Fibroblast of pulmonary artery (primary cell): Measurements from ENCODE around the gene CHMP2A.
"Not testable (repeated sequence)": the region's sequence is repeated elsewhere in the genome, so short reads cannot be mapped to it uniquely, and the experiment has no call there.

ENCODE experiments used
- DNase-seq: peaks from one replicate; pipeline ENCODE4 v3.0.0-alpha.2; 2010; ENCODE audit warnings: low read depth
- H3K4me3 ChIP-seq: replicated peaks from 2 replicates; pipeline ENCODE4 v1.5.1; 2011; ENCODE audit warnings: low read depth, mild to moderate bottlenecking, control low read depth, low read length, moderate library complexity
- TF ChIP-seq, protein P1 (sequence below): IDR thresholded peaks from 2 replicates; pipeline ENCODE4 v1.5.1; 2011; ENCODE audit warnings: mild to moderate bottlenecking, control low read depth, low read length, inconsistent platforms; ENCODE audit errors: missing control alignments

Gene CHMP2A

DNA sequence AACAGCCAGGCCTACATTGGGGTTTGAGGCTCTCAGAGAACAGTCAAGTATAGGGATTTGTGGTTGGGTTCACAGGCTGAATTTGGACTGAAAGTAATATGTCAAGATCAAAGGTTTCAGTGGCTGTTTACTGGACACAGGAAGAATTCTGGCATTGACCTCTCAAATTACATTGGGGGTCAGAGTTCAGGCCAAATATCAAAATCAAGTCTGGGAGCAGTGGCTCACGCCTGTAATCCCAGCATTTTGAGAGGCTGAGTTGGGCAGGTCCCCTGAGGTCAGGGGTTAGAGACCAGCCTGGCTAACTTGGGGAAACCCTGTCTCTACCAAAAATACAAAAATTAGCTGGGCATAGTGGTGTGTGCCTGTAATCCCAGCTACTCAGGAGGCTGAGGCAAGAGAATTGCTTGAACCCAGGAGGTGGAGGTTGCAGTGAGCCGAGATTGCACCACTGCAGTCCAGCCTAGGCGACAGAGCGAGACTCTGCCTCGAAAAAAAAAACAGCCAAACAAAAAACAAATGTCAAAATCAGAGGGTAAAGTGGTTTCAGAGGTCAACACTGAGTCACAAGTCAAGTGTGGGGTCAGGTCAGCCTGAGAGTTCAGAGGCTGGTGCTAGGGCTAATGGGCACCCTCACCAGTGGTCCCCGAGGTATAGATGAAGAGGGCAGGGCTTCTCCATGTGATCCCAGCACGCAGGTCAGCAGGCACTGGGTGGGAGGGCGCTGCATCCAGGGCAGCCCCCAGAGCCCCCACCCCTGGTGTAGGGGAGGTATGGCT lies 44.6 kb downstream of the CHMP2A start:
- no peak overlapping the region for H3K4me3 ChIP-seq
- no peak for DNase-seq
- TF ChIP-seq, protein P1, sequence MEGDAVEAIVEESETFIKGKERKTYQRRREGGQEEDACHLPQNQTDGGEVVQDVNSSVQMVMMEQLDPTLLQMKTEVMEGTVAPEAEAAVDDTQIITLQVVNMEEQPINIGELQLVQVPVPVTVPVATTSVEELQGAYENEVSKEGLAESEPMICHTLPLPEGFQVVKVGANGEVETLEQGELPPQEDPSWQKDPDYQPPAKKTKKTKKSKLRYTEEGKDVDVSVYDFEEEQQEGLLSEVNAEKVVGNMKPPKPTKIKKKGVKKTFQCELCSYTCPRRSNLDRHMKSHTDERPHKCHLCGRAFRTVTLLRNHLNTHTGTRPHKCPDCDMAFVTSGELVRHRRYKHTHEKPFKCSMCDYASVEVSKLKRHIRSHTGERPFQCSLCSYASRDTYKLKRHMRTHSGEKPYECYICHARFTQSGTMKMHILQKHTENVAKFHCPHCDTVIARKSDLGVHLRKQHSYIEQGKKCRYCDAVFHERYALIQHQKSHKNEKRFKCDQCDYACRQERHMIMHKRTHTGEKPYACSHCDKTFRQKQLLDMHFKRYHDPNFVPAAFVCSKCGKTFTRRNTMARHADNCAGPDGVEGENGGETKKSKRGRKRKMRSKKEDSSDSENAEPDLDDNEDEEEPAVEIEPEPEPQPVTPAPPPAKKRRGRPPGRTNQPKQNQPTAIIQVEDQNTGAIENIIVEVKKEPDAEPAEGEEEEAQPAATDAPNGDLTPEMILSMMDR = no peak

DNA sequence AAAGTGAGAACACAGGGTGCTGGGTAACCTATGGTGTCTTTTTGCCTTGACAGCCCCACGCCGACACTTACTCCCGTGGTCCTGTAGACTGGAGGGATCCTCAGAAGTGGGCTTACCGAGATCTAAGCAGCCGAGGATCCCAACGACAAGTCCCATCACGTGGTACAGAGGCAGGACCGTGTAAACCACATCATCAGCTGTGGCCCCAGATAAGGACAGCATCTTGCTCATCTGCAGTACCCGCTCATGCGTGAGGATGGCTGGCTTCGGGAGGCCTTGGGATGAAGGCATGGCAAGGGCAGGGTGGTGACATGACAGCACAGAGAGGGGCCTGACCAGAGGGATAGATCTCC lies 45.2 kb downstream of the CHMP2A start:
- H3K4me3 ChIP-seq = no peak overlapping the region
- TF ChIP-seq, protein P1 = no peak
- no peak for DNase-seq

DNA sequence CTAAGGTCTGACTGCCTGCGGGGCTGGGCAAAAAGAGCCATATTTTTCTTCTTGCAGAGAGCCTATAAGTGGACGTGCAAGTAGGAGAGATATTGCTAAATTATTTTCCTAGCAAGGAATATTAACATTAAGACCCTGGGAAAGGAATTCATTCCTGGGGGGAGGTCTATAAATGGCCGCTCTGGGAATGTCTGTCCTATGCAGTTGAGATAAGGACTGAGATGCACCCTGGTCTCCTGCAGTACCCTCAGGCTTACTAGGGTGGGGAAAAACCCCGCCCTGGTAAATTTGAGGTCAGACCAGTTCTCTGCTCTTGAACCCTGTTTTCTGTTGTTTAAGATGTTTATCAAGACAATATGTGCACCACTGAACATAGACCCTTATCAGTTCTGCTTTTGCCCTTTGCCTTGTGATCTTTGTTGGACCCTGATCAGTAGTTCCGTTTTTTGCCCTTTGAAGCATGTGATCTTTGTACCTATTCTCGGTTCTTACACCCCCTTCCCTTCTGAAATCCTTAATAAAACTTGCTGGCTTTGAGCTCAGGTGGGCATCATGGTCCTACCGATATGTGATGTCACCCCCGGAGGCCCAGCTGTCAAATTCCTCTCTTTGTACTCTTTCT lies 47.2 kb downstream of the CHMP2A start:
- not testable (repeated sequence) for DNase-seq, H3K4me3 ChIP-seq
